Parathyroid adenoma (tissue), 2 donors: Measurements from ENCODE around the gene WDR73.
"Not testable (repeated sequence)": the region's sequence is repeated elsewhere in the genome, so short reads cannot be mapped to it uniquely, and the experiment has no call there.

Experiments used
- H2AFZ ChIP-seq: fragments of 300-600 bp; sonication (generic); one replicate; pipeline ENCODE4 v1.7.0; 2017; ENCODE audit warnings: antibody characterized with exemption, mild to moderate bottlenecking
- H3K27ac ChIP-seq: fragments of 300-600 bp; sonication (generic); one replicate; pipeline ENCODE4 v1.7.0; 2017
- H3K27me3 ChIP-seq: fragments of 300-600 bp; sonication (generic); one replicate; pipeline ENCODE4 v1.7.0; 2017; ENCODE audit warnings: low read length; ENCODE audit not compliant: control insufficient read depth, insufficient read depth
- H3K36me3 ChIP-seq: fragments of 300-600 bp; sonication (generic); one replicate; pipeline ENCODE4 v1.7.0; 2017; ENCODE audit warnings: low read length; ENCODE audit not compliant: control insufficient read depth, insufficient read depth
- H3K4me1 ChIP-seq: fragments of 300-600 bp; sonication (generic); one replicate; pipeline ENCODE4 v1.7.0; 2017; ENCODE audit warnings: control low read depth
- H3K4me2 ChIP-seq: fragments of 300-600 bp; sonication (generic); one replicate; pipeline ENCODE4 v1.7.0; 2017; ENCODE audit warnings: low read length
- H3K4me3 ChIP-seq: fragments of 300-600 bp; sonication (generic); one replicate; pipeline ENCODE4 v1.7.0; 2017; ENCODE audit warnings: low read depth, low read length
- H3K79me2 ChIP-seq: fragments of 300-600 bp; sonication (generic); one replicate; pipeline ENCODE4 v1.7.0; 2017; ENCODE audit warnings: control low read depth
- H3K9ac ChIP-seq: fragments of 300-600 bp; sonication (generic); one replicate; pipeline ENCODE4 v1.7.0; 2017; ENCODE audit warnings: mild to moderate bottlenecking
- H3K9me3 ChIP-seq: fragments of 300-600 bp; sonication (generic); one replicate; pipeline ENCODE4 v1.7.0; 2017; ENCODE audit warnings: low read length; ENCODE audit not compliant: control insufficient read depth
- TF ChIP-seq, protein P1 (sequence below): fragments of 300-600 bp; sonication (generic); IDR thresholded peaks from one replicate; pipeline ENCODE4 v1.7.0; 2017; ENCODE audit warnings: antibody characterized with exemption, mild to moderate bottlenecking
- donor health status: primary hyperparathyroidism.

Gene WDR73

DNA sequence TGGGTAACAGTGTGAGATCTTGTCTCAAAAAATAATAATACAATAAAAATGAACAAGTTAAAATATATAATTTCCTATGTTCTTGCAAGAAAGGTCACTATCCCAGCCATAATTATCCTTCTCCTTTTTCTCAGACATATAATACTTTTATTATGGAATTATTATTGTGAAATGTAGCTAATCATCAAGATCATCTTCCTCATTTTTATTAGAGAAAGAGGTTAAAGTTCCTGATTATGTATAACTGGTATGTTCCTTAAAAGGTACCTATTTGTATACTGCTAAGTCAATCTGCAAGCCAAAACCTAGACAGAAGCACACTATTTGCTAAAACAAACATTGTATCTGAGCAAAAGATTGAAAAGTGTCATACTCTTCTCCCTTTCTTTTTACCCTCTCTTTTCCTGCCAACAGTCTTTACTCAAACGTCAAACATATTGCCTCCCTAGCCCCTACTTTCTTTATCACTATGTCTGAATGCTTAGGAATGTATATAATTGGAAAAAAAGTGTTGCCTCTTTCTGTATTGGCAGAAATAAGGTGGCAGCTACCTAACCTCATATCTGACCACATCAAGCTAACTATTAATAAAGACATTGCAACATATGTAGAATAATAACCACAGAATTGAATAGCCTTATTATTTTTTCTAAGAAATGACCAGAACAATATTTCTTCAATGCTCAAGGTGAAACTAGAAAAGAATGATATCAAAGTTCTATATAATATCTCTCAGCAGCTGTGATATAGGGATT, 43.3 kb upstream of the WDR73 start:
- no peaks in the 10 kb centered on the region for H3K4me1 ChIP-seq
- no peaks in the 10 kb centered on the region for H3K27me3 ChIP-seq
- no peak overlapping the region for H3K9ac ChIP-seq
- H3K27ac ChIP-seq: no peak overlapping the region
- TF ChIP-seq, protein P1, sequence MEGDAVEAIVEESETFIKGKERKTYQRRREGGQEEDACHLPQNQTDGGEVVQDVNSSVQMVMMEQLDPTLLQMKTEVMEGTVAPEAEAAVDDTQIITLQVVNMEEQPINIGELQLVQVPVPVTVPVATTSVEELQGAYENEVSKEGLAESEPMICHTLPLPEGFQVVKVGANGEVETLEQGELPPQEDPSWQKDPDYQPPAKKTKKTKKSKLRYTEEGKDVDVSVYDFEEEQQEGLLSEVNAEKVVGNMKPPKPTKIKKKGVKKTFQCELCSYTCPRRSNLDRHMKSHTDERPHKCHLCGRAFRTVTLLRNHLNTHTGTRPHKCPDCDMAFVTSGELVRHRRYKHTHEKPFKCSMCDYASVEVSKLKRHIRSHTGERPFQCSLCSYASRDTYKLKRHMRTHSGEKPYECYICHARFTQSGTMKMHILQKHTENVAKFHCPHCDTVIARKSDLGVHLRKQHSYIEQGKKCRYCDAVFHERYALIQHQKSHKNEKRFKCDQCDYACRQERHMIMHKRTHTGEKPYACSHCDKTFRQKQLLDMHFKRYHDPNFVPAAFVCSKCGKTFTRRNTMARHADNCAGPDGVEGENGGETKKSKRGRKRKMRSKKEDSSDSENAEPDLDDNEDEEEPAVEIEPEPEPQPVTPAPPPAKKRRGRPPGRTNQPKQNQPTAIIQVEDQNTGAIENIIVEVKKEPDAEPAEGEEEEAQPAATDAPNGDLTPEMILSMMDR: no peak
- H3K9me3 ChIP-seq: no peaks in the 10 kb centered on the region
- peaks cover 19% of the 10 kb centered on the region for H3K79me2 ChIP-seq
- H3K4me3 ChIP-seq: no peak overlapping the region
- no peak overlapping the region for H2AFZ ChIP-seq
- H3K4me2 ChIP-seq: no peak overlapping the region
- H3K36me3 ChIP-seq: no peaks in the 10 kb centered on the region

DNA sequence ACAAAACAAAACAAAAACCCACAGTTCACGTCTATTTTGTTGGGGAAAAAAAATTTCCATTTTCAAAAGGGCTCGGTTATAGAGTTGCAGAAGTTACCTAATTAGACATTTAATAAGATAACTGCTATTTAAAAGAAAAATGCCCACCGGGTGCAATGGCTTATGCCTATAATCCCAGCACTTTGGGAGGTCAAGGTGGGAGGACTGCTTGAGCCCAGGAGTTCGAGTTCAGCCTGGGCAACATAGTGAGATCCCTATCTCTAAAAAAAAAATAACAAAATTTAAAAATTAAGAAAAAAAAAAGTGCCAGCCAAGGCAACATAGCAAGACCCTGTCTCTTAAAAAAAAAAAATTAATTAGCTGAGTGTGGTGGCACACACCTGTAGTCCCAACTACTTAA, 42.7 kb upstream of the WDR73 start:
- TF ChIP-seq, protein P1: no peak
- peaks cover 19% of the 10 kb centered on the region for H3K79me2 ChIP-seq
- no peak overlapping the region for H3K9ac ChIP-seq
- no peak overlapping the region for H3K27ac ChIP-seq
- H3K9me3 ChIP-seq: no peaks in the 10 kb centered on the region
- no peak overlapping the region for H3K4me3 ChIP-seq
- no peaks in the 10 kb centered on the region for H3K36me3 ChIP-seq
- no peak overlapping the region for H3K4me2 ChIP-seq
- no peak overlapping the region for H2AFZ ChIP-seq
- no peaks in the 10 kb centered on the region for H3K4me1 ChIP-seq
- H3K27me3 ChIP-seq: no peaks in the 10 kb centered on the region

DNA sequence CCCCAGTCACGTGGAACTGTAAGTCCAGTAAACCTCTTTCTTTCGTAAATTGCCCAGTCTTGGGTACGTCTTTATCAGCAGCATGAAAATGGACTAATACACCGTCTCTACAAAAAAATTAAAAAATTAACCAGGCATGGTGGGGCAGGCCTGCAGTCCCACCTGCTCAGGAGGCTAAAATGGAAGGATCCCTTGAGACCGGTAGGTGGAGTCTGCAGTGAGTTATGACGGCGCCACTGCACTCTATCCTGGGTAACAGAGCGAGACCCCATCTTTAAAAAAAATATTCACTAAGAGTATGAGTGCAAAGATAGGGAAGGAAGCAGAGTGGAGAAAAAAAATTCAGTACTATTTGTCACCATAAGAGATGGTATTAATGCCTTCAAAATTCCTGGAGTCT, 36.3 kb upstream of the WDR73 start:
- Histone ChIP-seq H3K9ac (no peak overlapping the region), H3K4me1 (no peaks in the 10 kb centered on the region), H3K36me3 (no peaks in the 10 kb centered on the region), H3K27ac (no peak overlapping the region), H3K4me3 (no peak overlapping the region), H2AFZ (no peak overlapping the region), H3K27me3 (no peaks in the 10 kb centered on the region), H3K4me2 (no peak overlapping the region), H3K9me3 (no peaks in the 10 kb centered on the region), H3K79me2 (peaks cover 9% of the 10 kb centered on the region)
- TF ChIP-seq, protein P1: no peak

DNA sequence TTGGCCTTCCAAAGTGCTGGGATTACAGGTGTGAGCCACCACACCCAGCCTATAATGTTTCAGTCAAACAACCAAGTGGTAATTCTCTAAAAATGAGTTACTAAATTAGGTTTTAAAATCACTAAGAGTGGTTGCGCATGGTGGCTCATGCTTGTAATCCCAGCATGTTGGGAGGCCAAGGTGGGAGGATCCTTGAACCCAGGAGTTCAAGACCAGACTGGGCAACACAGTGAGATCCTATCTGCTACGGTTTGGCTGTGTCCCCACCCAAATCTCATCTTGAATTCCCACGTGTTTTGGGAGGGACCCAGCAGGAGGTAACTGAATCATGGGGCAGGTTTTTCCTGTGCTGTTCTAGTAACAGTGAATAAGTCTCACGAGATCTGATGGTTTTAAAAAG, 35.8 kb upstream of the WDR73 start:
- Histone ChIP-seq H3K4me2 (no peak overlapping the region), H3K36me3 (no peaks in the 10 kb centered on the region), H2AFZ (no peak overlapping the region), H3K9ac (no peak overlapping the region), H3K27ac (no peak overlapping the region), H3K4me3 (no peak overlapping the region), H3K79me2 (peaks cover 9% of the 10 kb centered on the region), H3K9me3 (no peaks in the 10 kb centered on the region), H3K4me1 (no peaks in the 10 kb centered on the region), H3K27me3 (no peaks in the 10 kb centered on the region)
- TF ChIP-seq, protein P1: no peak

DNA sequence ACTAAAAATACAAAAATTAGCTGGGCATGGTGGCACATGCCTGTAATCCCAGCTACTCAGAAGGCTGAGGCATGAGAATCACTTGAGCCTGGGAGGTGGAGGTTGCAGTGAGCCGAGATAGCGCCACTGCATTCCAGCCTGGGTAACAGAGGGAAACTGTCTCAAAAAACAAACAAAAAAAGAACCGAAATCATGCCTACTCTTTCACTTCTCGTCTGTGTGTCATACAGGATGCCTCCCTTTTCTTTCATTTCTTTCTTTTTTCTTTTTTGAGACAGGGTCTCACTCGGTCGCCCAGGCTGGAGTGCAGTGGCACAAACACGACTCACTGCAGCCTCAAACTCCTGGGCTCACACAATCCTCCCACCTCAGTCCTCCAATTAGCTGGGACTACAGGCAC, 32.4 kb upstream of the WDR73 start:
- H3K4me2 ChIP-seq, H3K27ac ChIP-seq, H3K4me1 ChIP-seq, H2AFZ ChIP-seq, H3K79me2 ChIP-seq, H3K36me3 ChIP-seq, H3K9ac ChIP-seq, H3K9me3 ChIP-seq, H3K27me3 ChIP-seq, H3K4me3 ChIP-seq: not testable (repeated sequence)
